ENCODE data around the gene GCGR.

DNA sequence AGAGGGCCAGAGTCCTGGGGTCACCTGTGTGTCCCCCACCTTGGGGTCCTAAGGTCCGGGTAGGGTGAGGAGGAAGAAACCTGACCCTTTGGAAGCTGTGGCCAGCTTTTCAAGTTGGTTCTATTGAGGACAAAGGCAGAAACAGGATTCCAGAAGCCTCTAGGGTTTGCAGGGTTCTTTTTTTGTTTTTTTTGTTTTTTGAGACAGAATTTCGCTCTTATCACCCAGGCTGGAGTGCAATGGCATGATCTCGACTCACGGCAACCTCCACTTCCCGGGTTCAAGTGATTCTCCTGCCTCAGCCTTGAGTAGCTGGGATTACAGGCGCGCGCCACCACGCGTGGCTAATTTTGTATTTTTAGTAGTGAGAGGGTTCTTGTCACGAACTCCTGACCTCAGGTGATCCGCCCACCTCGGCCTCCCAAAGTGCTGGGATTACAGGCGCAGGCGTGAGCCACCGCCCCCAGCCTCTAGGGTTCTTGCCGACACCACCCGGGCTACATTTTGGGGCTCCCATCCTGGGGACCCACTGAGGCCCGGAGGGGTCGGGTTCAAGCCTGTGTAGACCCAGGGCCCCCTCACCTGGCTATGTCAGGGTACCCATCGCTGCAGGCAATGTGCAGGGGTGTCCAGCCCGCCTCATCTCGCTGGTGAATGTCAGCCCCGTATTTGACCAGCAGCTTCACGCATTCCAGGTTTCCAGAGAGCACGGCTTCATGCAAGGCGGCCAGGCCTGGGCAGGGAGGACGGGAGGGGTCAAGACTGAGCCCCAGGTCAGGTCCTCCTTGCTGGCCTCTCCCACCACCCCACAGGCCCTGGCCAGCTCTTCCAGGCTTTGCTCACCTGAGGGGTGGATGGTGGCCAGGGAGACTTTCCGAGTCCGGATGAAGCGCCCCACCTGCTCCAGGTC, 30.2 kb downstream of the GCGR start:
- TF ChIP-seq, protein P1, sequence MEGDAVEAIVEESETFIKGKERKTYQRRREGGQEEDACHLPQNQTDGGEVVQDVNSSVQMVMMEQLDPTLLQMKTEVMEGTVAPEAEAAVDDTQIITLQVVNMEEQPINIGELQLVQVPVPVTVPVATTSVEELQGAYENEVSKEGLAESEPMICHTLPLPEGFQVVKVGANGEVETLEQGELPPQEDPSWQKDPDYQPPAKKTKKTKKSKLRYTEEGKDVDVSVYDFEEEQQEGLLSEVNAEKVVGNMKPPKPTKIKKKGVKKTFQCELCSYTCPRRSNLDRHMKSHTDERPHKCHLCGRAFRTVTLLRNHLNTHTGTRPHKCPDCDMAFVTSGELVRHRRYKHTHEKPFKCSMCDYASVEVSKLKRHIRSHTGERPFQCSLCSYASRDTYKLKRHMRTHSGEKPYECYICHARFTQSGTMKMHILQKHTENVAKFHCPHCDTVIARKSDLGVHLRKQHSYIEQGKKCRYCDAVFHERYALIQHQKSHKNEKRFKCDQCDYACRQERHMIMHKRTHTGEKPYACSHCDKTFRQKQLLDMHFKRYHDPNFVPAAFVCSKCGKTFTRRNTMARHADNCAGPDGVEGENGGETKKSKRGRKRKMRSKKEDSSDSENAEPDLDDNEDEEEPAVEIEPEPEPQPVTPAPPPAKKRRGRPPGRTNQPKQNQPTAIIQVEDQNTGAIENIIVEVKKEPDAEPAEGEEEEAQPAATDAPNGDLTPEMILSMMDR (IDR thresholded peaks at IDR 0.05) = no peak
- no peak for TF ChIP-seq POLR2A (IDR thresholded peaks at IDR 0.05)

All from vagina (tissue), 2 donors.